HG03097 (cell line): ENCODE measurements around the gene FAM221B.

Source experiments
- ATAC-seq: cut with Tn5 transposase; IDR thresholded peaks from one replicate; pipeline ENCODE4 v1.9.1; 2021; ENCODE audit not compliant: unreplicated experiment, low FRiP score

Gene FAM221B

GRCh38 chr9:35822926-35823325, 5.6 kb downstream of the FAM221B start:
- ATAC-seq = no peak

GRCh38 chr9:35820076-35820475, 8.5 kb downstream of the FAM221B start:
- ATAC-seq = no peak

DNA sequence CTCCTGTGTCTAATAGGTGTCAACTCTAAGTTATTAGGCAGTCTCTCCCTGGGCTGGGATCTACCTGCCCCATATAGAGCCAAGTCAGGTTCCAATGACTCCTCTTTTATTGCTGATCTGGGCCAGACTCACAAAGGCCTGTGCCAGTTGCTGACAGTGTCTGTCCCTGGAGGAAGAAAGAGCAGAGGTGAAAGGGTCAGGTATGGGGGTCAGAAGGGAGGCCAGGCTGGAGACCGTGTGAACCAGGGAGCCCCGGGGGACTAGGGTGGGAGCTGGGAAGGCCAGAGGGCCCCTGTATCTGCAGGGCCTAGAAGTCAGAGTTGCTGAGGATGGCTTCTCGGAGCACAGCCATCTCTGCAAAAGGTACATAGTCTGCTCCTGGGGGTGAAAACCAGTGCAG, 10.2 kb downstream of the FAM221B start:
- ATAC-seq = no peak

DNA sequence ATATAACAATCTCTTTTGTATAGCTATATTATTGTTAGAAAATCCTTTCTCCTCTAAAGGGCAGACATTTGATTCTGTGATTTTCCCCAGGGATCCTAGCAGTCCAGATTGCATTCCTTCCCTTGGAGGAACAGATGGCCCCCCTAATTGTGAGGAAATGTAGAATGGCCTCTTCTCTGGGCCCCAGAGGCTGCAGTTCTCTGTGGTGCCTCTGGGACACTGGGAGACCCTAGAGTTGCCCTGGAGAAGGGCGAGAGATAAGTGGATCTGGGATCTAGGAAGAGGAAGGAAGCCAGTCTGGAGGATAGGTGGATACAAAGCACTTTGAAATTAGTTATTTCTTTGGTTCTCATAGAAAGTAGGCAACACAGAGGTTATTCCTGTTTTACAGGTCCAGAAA, 11.8 kb downstream of the FAM221B start:
- ATAC-seq = no peak

- ATAC-seq = peak; percentile 60
Measured at GRCh38 chr9:35814841-35815543, 13.5 kb downstream of the FAM221B start, which contains the start of gene HINT2. Gene HINT2 (minus strand): TSS chr9:35815042. CDS start chr9:35814979, 63 bp downstream.

DNA sequence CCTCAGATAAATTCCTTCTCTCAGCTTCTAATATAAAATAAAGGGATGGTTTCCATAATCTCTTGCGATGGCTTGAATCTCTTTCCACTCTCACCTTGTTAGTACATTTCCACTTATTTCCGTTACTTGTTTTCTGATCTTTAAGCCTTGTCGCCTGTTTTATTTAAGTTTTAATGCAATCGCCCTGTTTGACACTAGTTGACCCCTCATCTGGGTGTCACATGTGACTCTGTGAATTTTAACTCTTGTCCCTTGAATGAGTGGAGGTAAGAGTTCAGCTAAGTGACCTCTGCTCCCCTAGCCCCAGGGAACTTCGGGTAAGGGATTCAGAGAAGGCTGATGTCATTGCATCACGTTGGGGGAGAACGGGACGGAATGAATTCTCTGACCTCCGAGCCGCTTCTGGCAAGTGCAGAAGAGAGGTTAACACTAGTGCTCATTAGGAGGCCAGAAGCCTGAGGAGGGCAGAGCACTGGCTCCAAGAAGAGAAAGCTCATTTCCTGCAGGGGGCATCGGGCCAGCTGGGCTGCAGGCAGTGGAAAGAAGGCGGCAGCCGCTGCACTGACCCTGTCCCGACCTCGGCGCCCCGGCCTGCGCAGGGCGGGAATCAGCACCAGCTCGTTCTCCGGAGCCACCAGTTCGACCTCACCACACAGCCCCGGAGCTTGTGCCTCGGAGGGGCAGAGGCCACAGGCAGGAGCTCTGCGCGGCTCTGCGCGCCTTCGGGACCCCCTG, 14.3 kb downstream of the FAM221B start:
- ATAC-seq = peak; percentile 24

DNA sequence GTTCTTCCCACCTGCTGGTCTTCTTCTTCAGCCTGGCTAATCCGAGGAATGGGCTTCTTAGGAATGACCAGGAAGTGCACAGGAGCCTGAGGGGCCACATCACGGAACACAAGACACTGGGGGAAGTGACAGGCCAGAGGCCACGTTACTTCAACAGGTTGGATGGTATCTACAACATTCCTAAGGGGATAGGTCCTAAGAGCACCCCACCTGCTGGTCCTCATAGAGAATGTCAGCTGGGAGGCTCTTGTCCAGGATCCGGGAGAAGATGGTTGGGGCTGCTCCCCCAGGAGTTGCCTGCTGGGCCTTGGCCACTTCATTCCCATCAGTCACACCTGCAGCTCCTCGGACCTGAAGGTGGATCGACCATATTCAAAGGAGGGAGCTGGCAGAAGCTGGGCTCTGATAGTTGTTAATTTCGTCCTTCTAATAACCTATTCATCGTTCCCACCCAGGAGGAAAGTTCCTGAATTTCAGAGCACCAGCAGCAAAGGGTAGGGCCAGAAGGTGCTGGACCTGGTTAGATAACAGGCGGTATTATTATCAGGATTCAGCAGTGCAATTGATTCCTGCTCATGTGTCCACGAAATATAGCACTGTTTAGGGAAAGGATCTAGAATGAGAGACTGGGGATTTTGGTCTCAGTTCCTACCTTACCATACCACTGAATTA, 15.0 kb downstream of the FAM221B start:
- ATAC-seq = no peak

DNA sequence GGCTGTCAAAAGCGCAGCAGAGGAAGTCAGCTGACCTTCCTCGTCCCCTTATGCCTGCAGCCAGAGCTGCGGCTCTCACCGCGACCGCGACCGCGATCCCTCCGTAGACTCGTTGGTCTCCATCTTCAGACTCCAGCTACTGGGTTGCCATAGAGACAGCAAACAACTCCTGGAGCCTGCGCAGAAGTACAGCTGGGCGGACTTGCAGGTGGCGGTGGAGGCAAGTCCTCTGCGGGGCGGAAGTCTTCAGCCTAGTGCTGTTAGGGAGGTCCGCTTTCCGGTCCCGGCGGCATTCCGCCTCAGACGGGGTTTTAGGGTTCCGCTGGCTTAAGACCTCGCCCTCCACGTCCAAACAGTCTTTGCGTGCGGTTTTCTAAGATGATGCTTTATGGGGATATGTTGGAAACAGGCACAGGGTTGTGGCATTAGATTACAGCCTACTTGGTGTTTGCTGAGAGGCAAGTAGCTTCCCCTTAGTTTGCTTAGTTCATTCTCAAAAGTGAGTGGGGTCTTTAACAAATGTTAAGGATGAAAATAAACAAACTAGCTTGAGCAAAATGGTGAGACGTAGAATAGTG, 16.4 kb downstream of the FAM221B start, which contains the start of gene SPAG8:
SPAG8 (minus strand) TSS at position 238 of the 578 bp plus-strand sequence; CDS start at position 123, 115 bp downstream.
- ATAC-seq = peak; percentile 50

DNA sequence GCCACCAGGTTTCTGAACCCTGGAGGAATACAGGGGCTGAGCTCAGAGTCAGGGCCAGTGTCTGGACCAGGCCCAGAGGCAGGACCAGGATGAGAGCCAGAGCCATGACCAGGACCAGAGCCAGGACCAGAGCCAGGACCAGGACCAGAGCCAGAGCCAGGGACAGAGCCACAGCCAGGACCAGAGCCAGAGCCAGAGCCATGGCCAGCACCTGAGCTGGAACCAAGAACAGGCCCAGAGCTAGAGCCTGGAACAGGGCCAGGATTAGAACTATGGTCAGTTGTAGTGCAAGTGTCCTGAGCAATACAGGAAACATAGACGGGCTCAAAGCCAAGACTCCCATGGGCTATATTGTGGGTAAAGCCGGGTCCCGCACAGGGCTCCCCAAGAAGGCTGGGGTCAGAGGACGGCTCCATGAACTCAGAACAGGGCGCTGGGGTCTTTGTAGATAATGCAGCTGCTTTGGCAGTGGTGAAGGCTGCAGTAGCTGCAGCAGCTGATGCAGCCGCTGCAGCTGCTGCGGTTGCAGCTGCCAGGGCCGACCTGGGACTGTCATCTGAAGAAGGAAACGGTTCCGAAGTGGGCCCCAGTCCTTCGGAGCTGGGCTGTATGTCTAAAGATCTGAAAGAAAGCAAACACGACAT, 17.0 kb downstream of the FAM221B start:
- ATAC-seq = no peak

DNA sequence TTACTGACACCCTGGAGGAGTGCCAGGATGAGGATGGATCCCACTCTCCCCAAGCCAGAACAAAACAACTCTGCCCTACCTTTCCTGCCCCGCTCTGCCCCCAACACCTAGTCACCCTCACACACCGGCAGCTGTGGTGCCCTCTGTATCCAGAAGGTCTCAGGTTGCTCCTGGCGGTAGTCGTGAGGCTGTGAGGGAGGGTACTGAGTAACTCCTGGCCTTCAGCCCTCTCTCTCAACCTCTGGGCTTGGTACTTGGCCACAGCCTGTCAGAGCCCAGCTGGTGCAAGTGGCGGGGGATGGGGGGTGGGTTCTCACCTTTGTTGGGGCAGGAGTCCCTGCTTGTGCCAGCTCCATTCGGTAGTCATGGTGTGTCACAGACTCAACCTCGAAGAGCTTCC, 18.4 kb downstream of the FAM221B start:
- no peak for ATAC-seq

DNA sequence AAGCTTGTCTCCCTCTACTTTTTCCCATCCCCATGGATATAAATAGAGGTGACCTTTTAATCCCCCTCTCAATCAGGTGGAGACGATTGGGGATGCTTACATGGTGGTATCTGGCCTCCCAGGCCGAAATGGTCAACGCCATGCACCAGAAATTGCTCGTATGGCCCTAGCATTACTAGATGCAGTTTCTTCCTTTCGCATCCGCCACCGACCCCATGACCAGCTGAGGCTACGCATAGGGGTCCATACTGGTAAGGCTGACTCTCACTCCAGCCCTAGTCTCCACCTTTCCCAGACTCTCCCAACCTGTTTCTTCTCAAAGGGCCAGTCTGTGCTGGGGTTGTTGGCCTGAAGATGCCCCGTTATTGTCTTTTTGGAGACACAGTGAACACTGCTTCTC, 20.1 kb downstream of the FAM221B start:
- no peak for ATAC-seq

GRCh38 chr9:35806101-35806500, 22.4 kb downstream of the FAM221B start:
- no peak for ATAC-seq

DNA sequence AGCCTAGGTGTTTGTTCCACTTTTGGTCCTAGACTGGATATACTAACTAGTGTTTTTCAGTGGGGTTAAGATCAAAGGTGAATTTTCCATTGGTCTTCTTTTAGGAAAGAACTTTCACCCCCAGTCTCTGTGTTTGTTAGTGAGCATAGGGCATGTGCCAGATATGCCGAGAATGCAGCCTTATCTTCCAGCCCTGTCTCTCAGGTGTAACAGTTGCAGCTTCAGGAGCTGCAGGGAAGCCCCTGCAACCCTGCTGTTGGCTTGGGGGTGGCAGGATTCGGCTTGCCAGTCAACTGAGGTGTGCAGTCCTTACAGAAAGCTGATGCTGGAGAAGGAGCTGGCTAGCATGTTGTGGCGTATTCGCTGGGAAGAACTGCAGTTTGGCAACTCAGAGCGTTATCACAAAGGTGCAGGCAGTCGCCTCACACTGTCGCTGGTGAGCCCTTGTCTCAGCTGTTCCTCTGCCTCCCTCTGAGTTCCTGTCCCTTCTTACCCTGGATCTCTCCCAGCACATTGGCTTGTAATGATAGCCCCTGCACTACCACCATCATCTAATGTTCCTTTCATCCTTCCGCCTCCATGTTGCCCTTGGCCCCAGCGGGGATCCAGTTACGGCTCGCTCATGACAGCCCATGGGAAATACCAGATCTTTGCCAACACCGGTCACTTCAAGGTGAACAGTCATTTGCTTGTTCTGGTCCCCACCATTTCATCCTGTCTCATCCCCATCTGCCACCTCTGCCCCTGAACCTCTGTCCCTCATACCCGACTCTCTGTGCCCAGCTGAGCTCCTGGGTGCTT, 27.0 kb downstream of the FAM221B start:
- ATAC-seq = no peak

GRCh38 chr9:35800530-35800929, 28.0 kb downstream of the FAM221B start:
- no peak for ATAC-seq

DNA sequence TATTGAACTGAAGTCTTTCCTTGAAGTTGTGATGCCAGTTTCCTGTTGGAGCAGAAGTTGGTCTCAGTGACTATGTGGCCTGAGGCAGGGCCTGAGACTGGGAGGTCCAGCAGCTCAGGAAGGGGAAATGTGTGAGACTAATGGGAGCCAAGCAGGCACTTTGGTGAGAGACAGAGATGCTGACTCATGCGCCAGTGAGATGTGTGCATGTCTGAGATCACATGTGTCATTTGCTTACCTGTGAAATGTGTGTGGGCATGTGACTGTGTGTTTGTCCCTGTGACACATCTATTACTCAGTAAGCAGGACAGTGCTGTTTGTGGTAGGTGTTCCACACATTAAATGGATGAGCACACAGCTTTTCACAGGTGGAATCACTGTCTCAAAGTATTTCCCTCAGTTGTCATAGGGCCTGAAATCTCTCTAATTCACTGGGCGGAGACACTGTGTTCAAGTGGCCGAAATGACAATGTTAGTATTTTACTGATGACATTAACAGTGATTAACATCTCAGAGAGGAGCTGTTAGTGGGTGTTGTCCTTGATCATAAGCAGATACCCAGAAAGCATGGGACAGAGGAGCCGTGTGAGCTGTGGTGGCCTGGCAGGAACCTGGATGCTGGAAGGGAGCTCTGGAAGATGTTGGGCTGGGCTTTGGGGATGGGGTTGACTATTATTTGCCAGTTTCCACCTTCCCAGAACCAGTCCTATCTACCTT, 29.7 kb downstream of the FAM221B start:
- ATAC-seq = no peak

GRCh38 chr9:35797311-35798109, 31.0 kb downstream of the FAM221B start:
- ATAC-seq = no peak

DNA sequence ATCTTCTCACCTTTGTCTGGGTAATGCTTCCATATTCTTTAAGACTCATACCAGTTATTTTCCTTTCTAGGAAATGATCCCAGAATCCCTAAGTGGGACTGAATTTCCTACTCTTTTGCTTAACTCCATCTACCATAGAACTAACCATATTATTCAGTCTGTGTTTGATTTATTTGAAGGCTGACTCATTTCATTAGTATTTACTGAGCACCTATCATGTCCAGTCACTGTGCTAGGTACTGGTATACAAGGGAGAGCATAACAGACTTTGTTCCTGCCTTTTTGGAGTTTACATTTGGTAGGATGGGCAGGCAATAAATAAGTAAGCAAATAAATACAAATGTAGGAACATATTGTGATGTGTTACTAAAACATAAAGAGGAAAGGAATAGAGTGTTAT, 32.8 kb downstream of the FAM221B start:
- no peak for ATAC-seq

- ATAC-seq = no peak
Measured at GRCh38 chr9:35793461-35793860, 35.1 kb downstream of the FAM221B start.
